ENCODE data around the gene C3orf20.
"Not testable (repeated sequence)": the region's sequence is repeated elsewhere in the genome, so short reads cannot be mapped to it uniquely, and the experiment has no call there.

C3orf20 gene

DNA sequence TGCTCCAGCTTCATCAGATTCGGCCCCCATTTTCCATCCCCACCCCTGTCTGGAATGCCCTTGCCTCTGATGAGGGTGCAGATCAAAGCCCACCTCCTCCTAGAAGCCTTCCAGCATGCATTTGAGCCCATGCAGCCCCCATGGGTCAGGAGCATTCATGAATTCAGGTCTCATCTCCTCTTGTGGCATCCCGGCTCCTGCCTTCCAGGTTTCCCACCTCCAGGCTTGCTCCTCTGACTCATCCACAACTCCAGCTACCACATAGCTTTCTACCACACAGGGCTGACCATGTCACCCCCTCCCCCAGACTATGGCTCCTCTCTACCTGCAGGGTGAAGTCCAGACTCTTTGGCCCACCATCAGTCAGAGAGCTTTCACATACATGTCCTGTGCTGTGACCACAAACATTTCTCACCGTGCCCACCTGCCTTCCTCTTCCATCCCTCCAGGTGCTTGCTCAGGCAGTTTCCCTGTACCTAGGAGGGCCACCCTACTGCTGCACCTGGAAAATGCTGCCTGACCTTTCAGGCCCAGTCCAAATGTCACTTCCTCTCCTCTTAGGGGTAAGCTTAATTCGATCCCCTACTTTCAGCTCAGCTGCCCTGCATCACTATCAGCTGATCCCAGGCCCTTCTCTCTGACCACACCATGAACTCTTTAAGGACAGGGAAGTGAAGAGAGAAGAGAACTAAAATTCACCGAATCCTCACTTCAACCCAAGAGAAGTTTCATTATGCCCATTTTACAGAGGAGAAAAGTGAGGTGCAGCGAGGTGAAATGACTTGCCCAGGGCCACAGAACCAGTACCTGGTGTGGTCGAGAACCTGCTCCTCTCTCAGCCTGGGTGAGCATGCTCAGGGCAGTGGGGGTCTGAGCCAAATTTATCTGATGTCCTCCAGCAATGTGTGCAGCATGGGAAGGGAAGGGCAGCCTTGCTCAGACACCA, 130.2 kb downstream of the C3orf20 start:
- Histone ChIP-seq H3K79me2 (ENCODE audit: control insufficient read depth, insufficient read depth, low read length, unreplicated experiment) (no peaks in the 10 kb centered on the region), H2AFZ (ENCODE audit: low read length, unreplicated experiment) (no peak overlapping the region), H3K4me1 (ENCODE audit: control insufficient read depth, insufficient read depth, low read length, unreplicated experiment) (peaks cover 3% of the 10 kb centered on the region), H3K27me3 (ENCODE audit: insufficient read depth, low read length) (peaks cover 56% of the 10 kb centered on the region), H3K36me3 (ENCODE audit: insufficient read depth, low read length) (no peaks in the 10 kb centered on the region), H3K4me3 (ENCODE audit: low read depth, low read length) (no peak overlapping the region), H3K27ac (ENCODE audit: low read depth, low read length) (no peak overlapping the region)

DNA sequence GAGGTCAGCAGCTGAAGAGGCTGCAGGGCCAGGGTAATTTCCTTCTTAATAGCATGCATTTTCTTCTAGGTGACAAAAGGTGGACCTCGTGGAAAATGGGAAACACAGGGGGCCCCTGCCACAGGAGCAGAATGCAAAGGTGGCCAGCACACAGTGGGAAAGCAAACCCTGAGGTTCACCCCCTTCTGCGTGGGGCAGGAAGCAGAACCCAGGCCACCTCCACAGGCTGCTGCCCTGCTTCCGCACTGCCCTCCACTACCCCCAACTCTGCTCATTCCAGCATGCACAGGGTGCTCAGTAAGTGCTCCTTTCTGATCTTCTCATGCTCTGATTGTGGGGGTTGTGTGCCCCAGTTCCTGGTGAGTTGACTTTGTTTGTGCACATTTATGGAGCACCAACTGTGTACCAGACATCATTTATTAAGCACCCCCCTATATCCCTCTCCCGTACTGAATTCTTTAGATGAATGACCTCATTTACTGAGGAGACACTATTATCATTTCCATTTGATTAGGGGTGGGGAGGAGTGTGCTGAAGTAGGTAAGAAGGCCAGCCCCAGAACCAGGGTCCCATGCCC, 131.1 kb downstream of the C3orf20 start:
- Histone ChIP-seq H3K36me3 (ENCODE audit: insufficient read depth, low read length) (no peaks in the 10 kb centered on the region), H3K4me3 (ENCODE audit: low read depth, low read length) (no peak overlapping the region), H3K79me2 (ENCODE audit: control insufficient read depth, insufficient read depth, low read length, unreplicated experiment) (no peaks in the 10 kb centered on the region), H3K27me3 (ENCODE audit: insufficient read depth, low read length) (peaks cover 53% of the 10 kb centered on the region), H3K4me1 (ENCODE audit: control insufficient read depth, insufficient read depth, low read length, unreplicated experiment) (peaks cover 3% of the 10 kb centered on the region), H2AFZ (ENCODE audit: low read length, unreplicated experiment) (no peak overlapping the region), H3K27ac (ENCODE audit: low read depth, low read length) (no peak overlapping the region)

DNA sequence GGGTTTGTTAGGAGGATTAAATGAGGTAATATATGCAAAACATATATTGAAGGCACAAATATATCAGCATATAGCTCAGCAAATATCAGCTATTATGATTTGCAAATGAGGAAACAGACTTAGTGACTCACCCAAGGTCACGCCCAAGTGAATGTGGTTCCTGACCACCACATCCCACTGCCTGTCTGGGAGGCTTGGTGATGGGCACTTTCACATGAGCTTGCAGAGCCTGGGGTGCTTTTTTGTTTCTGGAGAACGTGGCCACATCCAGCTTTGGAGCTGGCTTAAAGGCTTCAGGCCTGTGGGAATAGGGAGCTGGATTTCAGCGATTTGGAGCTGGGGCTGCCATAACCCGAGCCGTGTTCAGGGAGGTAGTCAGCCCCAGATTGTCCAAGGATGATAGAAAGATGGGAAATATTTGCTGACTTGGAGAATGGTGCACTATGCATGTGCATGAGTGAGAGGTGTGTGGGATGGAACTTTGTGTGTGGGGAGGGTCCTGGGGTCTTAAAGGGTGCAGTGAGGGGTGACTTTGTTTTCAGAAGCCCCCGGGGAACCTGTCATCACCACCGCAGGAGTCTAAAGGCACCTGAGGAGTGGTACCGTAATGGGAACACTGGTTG, 131.8 kb downstream of the C3orf20 start:
- peaks cover 3% of the 10 kb centered on the region for H3K4me1 ChIP-seq (ENCODE audit: control insufficient read depth, insufficient read depth, low read length, unreplicated experiment)
- H3K27ac ChIP-seq (ENCODE audit: low read depth, low read length) = no peak overlapping the region
- no peaks in the 10 kb centered on the region for H3K79me2 ChIP-seq (ENCODE audit: control insufficient read depth, insufficient read depth, low read length, unreplicated experiment)
- H3K36me3 ChIP-seq (ENCODE audit: insufficient read depth, low read length) = no peaks in the 10 kb centered on the region
- no peak overlapping the region for H2AFZ ChIP-seq (ENCODE audit: low read length, unreplicated experiment)
- peaks cover 54% of the 10 kb centered on the region for H3K27me3 ChIP-seq (ENCODE audit: insufficient read depth, low read length)
- H3K4me3 ChIP-seq (ENCODE audit: low read depth, low read length) = no peak overlapping the region

DNA sequence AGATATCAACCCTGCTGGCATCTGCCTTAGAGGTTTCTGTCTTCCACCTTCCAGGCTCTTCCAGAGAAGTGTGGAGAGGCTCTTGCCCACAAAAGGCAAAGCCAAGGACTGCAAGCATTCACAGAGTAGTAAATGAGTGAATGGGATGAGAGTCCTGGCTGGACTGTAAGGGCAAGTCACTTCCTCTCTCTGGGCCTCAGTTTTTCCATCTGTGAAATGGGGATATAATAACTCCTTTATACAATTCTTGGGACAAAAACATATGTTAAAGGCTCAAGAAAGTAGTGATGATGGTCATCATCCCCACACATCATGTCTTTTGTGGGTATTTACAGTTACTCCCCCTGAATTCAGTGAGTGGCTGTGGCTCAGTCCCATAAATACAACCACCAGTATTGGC, 133.1 kb downstream of the C3orf20 start:
- Histone ChIP-seq H3K27ac (ENCODE audit: low read depth, low read length) (no peak overlapping the region), H2AFZ (ENCODE audit: low read length, unreplicated experiment) (no peak overlapping the region), H3K4me3 (ENCODE audit: low read depth, low read length) (no peak overlapping the region), H3K27me3 (ENCODE audit: insufficient read depth, low read length) (peaks cover 57% of the 10 kb centered on the region), H3K4me1 (ENCODE audit: control insufficient read depth, insufficient read depth, low read length, unreplicated experiment) (peaks cover 3% of the 10 kb centered on the region), H3K36me3 (ENCODE audit: insufficient read depth, low read length) (no peaks in the 10 kb centered on the region), H3K79me2 (ENCODE audit: control insufficient read depth, insufficient read depth, low read length, unreplicated experiment) (no peaks in the 10 kb centered on the region)

DNA sequence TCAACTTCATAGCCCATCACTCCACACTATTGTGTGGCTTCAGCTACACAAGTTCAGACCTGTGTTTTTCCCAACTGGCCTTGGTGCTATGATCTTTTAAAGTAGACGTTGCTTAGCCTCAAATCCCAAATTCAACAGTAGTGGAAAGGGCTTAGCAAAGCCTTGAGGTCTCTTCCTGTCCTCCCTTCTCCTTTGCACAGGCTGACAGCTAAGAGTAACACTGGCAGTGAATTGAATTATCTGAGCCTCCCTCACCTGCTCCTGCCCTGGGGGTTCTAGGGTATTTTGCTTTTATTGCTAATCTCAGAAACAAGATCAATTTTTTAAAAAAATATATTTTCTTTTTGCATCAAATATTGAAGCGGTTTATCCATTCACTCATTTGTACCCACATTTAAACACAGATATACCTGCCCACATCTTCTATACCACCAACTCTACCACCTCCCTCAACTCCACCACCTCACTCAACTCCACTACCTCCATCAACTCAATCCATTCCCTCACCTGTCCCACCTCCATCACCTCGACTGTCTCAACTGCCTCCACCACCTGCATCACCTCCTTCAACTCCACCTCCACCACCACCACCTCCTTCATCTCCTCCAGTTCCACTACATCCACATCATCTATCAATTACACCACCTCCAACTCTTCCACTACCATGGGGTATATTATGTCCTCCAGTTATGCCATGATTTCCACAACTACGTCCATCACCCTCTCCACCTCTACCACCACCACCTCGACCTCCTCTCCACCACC, 133.7 kb downstream of the C3orf20 start:
- Histone ChIP-seq H3K79me2 (ENCODE audit: control insufficient read depth, insufficient read depth, low read length, unreplicated experiment) (no peaks in the 10 kb centered on the region), H3K4me3 (ENCODE audit: low read depth, low read length) (no peak overlapping the region), H3K27me3 (ENCODE audit: insufficient read depth, low read length) (peaks cover 60% of the 10 kb centered on the region), H3K27ac (ENCODE audit: low read depth, low read length) (no peak overlapping the region), H2AFZ (ENCODE audit: low read length, unreplicated experiment) (no peak overlapping the region), H3K36me3 (ENCODE audit: insufficient read depth, low read length) (no peaks in the 10 kb centered on the region), H3K4me1 (ENCODE audit: control insufficient read depth, insufficient read depth, low read length, unreplicated experiment) (peaks cover 3% of the 10 kb centered on the region)

DNA sequence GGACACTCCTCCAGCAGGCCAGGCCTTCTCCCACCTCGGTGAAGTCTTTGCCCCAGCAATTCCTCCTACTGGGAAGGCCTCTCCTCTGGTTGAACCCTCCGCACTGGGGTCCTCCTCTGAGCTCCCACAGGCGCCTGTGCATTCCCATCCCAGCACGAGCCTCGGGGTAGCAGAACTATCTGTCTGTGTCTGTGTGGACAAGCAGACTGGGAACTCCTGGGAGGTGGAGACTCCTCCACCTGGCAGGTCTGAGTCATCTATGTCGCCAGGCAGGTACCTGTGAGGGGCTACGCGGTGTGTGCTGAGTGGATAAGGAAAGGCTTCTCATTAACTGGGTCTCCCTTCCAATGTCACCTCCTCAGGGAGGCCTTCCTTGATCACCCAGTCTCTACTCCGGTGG, 134.7 kb downstream of the C3orf20 start:
- H3K4me3 ChIP-seq (ENCODE audit: low read depth, low read length) = not testable (repeated sequence)

DNA sequence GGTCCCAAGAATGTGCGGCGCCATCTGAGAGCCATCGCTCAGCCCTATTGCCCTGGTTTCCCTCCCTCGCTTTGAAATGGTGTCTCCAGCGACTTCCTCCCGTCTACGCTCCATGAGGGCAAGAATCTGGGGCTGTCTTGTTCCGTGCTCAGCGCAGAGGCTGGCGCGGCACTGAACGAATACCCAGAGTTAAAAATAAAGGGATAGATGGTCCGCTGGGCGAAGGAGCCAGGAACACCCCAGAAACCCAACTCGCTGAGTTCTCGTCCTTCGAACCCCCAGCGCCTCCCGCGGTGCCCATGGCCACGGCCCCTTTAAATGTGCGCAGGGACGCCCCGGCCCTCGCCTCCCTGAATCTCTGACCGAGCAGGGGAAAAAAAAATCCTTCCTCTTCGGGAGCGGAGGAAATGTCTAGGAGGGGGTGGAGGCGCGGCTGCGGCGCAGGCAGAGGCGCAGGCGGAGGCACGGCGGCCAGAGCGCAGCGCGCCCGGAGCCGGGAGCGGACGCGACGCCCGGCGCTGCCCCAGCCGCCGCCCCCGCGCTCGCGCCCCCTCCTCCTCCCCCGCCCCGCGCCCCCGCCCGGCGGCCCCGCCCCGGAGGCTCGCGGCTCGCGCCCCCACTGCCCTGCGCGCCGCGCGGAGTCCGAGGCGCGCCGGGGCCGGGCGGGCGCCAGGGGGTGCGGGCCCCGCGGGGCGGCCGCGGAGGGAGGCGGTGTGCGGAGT, 135.3 kb downstream of the C3orf20 start:
- Histone ChIP-seq H3K4me3 (ENCODE audit: low read depth, low read length) (no peak overlapping the region), H3K79me2 (ENCODE audit: control insufficient read depth, insufficient read depth, low read length, unreplicated experiment) (no peaks in the 10 kb centered on the region), H3K27ac (ENCODE audit: low read depth, low read length) (no peak overlapping the region), H3K36me3 (ENCODE audit: insufficient read depth, low read length) (no peaks in the 10 kb centered on the region), H3K27me3 (ENCODE audit: insufficient read depth, low read length) (peaks cover 76% of the 10 kb centered on the region), H3K4me1 (ENCODE audit: control insufficient read depth, insufficient read depth, low read length, unreplicated experiment) (peaks cover 3% of the 10 kb centered on the region), H2AFZ (ENCODE audit: low read length, unreplicated experiment) (no peak overlapping the region)

More for the DNA sequence above, 134.7 kb downstream of the C3orf20 start:
- not testable (repeated sequence) for H3K79me2 ChIP-seq (ENCODE audit: control insufficient read depth, insufficient read depth, low read length, unreplicated experiment); H2AFZ ChIP-seq (ENCODE audit: low read length, unreplicated experiment); H3K4me1 ChIP-seq (ENCODE audit: control insufficient read depth, insufficient read depth, low read length, unreplicated experiment); H3K36me3 ChIP-seq (ENCODE audit: insufficient read depth, low read length); H3K27ac ChIP-seq (ENCODE audit: low read depth, low read length)
- H3K27me3 ChIP-seq (ENCODE audit: insufficient read depth, low read length) = peaks cover 69% of the 10 kb centered on the region

DNA sequence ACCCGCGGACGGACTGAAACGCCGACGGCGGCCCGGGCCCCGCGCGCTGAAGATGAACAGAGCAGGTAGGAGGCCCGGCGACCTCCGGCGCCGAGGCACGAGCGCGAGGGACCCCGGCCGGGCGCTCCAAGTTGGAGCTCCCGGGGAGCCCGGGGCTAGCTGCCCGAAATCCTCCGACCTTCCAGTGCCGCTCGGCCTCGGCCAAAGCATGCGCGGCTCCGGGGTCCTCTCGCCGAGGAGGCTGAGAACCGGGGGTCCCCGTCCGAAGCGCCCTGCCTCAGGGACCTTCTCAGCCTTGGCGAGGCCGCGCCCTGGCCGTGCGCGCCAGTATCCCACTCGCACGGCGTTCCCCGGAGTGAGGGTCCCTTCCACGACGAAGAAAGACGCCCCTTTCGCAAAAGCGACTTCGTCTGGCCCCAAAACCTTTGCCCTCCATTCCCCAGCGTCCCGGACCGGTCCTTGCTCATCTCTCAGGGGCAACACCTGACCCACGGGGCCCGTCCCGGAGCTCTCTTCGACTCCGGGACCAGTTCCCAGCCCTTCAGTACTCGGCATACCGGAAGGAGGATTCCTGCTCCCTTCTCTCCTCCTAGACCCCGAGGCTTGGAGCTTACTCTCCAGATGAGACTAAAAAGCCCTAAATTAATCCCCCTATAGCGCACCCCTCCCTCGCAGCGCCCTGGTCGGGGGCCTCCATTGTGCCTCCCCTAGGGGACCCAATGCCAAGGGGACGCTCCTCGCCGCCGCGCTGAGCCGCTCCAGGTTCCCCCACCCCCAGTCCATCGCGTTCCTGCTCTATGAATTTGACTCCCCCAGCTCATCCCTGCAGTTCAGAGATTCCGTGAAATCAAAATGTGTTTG, 136.1 kb downstream of the C3orf20 start:
- H3K27me3 ChIP-seq (ENCODE audit: insufficient read depth, low read length) = peaks cover 82% of the 10 kb centered on the region
- H3K4me1 ChIP-seq (ENCODE audit: control insufficient read depth, insufficient read depth, low read length, unreplicated experiment) = peaks cover 3% of the 10 kb centered on the region
- peak overlapping the region; percentile 6; the same call in 1 of the 2 replicates for H3K4me3 ChIP-seq (ENCODE audit: low read depth, low read length)
- no peaks in the 10 kb centered on the region for H3K79me2 ChIP-seq (ENCODE audit: control insufficient read depth, insufficient read depth, low read length, unreplicated experiment)
- no peaks in the 10 kb centered on the region for H3K36me3 ChIP-seq (ENCODE audit: insufficient read depth, low read length)
- no peak overlapping the region for H2AFZ ChIP-seq (ENCODE audit: low read length, unreplicated experiment)
- no peak overlapping the region for H3K27ac ChIP-seq (ENCODE audit: low read depth, low read length)

DNA sequence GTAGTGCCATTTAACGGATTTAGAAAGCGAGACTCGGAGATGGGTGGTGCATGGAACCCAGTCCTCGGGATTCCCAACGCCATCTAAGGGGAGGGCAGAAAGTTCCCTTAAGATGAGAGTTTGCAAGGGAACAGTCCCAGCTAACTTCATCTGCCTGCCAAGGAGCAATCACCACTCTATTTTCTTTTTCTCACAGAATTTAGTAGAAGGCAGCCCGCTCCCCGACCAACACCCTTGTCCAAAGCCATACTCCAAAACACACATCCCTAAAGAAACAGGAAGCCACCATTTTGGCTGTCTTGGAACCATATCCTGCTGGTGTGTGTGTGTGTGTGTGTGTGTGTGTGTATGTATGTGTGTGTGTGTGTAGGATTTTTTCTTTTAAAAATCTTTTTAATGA, 136.7 kb downstream of the C3orf20 start:
- Histone ChIP-seq H2AFZ (ENCODE audit: low read length, unreplicated experiment) (no peak overlapping the region), H3K79me2 (ENCODE audit: control insufficient read depth, insufficient read depth, low read length, unreplicated experiment) (no peaks in the 10 kb centered on the region), H3K36me3 (ENCODE audit: insufficient read depth, low read length) (no peaks in the 10 kb centered on the region), H3K27me3 (ENCODE audit: insufficient read depth, low read length) (peaks cover 89% of the 10 kb centered on the region), H3K4me1 (ENCODE audit: control insufficient read depth, insufficient read depth, low read length, unreplicated experiment) (no peaks in the 10 kb centered on the region), H3K4me3 (ENCODE audit: low read depth, low read length) (peak overlapping the region; percentile 6; the same call in 1 of the 2 replicates), H3K27ac (ENCODE audit: low read depth, low read length) (no peak overlapping the region)

Measured in ACC112 (cell line).